Measurements from ENCODE around the gene POGLUT3. TPM values are rescaled to one million over a fixed set of nuclear protein-coding genes. Genes with fewer than 3 reads are reported as not detected.

The POGLUT3 gene
- total and polyA plus RNA-seq, 9 of the 15 experiments (the other 6 are each of a cell fraction or from before 2014, with no cell fraction given), result 4.6 to 29.7 (median 17.8) TPM

DNA sequence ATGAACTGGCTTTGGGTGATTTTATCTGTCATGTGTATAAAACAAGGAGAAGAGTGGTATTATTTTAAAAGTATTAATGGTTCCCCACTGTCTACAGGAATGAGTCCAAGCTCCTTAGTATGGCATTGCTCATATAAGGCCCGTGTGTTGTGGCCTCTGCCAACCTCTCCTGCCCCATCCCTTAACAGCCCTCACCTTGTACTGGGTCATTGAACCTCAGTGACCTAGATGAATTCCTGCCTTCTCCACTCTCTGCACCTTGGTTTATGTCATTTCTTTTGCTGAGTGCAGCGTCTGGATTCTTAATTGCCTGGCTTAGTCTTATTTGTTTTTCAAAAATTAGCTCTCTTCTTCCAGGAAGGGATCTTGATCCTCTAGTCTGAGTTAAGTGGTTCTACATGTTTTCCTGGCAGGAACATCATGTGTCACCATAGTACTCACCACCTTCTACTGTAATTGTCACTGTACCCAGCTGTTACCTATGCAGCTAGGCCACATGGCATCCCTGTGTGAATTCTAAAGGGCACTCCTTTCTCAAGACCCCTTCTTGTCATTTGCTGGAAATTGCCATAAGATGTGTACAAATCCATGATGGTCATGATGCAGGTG, 36.2 kb upstream of the POGLUT3 start:
- BruUV-seq (replicated peaks), result no TSS peak
- H3K9ac ChIP-seq (ENCODE audit: insufficient read depth in 1 of 2, low read depth in 2 of 2, low read length in 2 of 2), result no peak overlapping the region
- no peaks in the 10 kb centered on the region for H3K27me3 ChIP-seq (ENCODE audit: control insufficient read depth in 2 of 2, insufficient read depth in 2 of 2, low read length in 2 of 2)
- intact Hi-C loops (cut with micrococcal nuclease) (no loop called here), in situ Hi-C loops (cut with MboI) (no loop called here)
- no peak for DNase-seq (ENCODE audit: extremely low read depth in 1 of 4, low spot score in 3 of 4)
- H3K27ac ChIP-seq (ENCODE audit: extremely low read depth, low read depth, low read length), result no peak overlapping the region
- no peak overlapping the region for H2AFZ ChIP-seq (ENCODE audit: low read depth, low read length)
- no peak for ATAC-seq
- ChIA-PET CTCF (ENCODE audit: low intra/inter-chr PET ratio) (no interaction called here), POLR2A (no interaction called here)
- no peaks in the 10 kb centered on the region for H3K79me2 ChIP-seq (ENCODE audit: control insufficient read depth, insufficient read depth, low read length)
- WGBS (ENCODE audit: insufficient coverage, low coverage, missing lambda C conversion rate), result 50% methylated on average over 2 of the region's 2 CpGs
- H3K4me1 ChIP-seq (replicated peaks in 1 of 2; ENCODE audit: control insufficient read depth in 2 of 2, insufficient read depth in 2 of 2, low read length in 2 of 2), result peaks cover 0 to 3% of the 10 kb centered on the region in 2 experiments; a peak in 2 of 5 replicates
- H3K9me1 ChIP-seq (ENCODE audit: control insufficient read depth, insufficient read depth, low read length), result no peaks in the 10 kb centered on the region
- no peaks in the 10 kb centered on the region for H4K20me1 ChIP-seq (replicated peaks; ENCODE audit: control insufficient read depth, insufficient read depth, low read length)
- no peaks in the 10 kb centered on the region for H3K9me3 ChIP-seq (replicated peaks; ENCODE audit: control insufficient read depth, insufficient read depth, low read depth, low read length)
- FAIRE-seq, result no peak
- peaks cover 23% of the 10 kb centered on the region for H3K36me3 ChIP-seq (ENCODE audit: control insufficient read depth, insufficient read depth, low read length)
- H3K4me3 ChIP-seq, result no peak overlapping the region
- no peak overlapping the region for H3K4me2 ChIP-seq (ENCODE audit: insufficient read depth, low read length)
- TF ChIP-seq ARID2 (IDR thresholded peaks at IDR 0.05) (no peak), ZNF407 (IDR thresholded peaks at IDR 0.05; ENCODE audit: low read depth) (no peak), TAF15 (IDR thresholded peaks at IDR 0.05; ENCODE audit: low read depth, low read length) (no peak), ZNF785 (CRISPR knock-in tag; IDR thresholded peaks at IDR 0.05) (no peak), ZNF175 (CRISPR knock-in tag; IDR thresholded peaks at IDR 0.05; ENCODE audit: low read depth) (no peak), E4F1 (CRISPR knock-in tag; IDR thresholded peaks at IDR 0.05; ENCODE audit: borderline replicate concordance) (no peak), ZNF766 (CRISPR knock-in tag; conservative IDR thresholded peaks at IDR 0.05) (no peak), CHD2 (IDR thresholded peaks at IDR 0.05; ENCODE audit: low read depth, low read length) (no peak), SRSF7 (optimal IDR thresholded peaks at IDR 0.05; ENCODE audit: low read depth, low read length) (no peak), RFX7 (CRISPR knock-in tag; IDR thresholded peaks at IDR 0.05) (no peak)
- TF ChIP-seq, protein P1, sequence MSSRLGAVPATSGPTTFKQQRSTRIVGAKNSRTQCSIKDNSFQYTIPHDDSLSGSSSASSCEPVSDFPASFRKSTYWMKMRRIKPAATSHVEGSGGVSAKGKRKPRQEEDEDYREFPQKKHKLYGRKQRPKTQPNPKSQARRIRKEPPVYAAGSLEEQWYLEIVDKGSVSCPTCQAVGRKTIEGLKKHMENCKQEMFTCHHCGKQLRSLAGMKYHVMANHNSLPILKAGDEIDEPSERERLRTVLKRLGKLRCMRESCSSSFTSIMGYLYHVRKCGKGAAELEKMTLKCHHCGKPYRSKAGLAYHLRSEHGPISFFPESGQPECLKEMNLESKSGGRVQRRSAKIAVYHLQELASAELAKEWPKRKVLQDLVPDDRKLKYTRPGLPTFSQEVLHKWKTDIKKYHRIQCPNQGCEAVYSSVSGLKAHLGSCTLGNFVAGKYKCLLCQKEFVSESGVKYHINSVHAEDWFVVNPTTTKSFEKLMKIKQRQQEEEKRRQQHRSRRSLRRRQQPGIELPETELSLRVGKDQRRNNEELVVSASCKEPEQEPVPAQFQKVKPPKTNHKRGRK (tag; IDR thresholded peaks at IDR 0.05), result no peak

All from K562 (cell line).